Astrocyte (in vitro differentiated cells and primary cell): Measurements from ENCODE around the gene HMGN5.

Experiments
- EZH2 ChIP-seq: IDR thresholded peaks from 2 replicates; pipeline ENCODE4 v1.6.1; 2012; ENCODE audit warnings: mild to moderate bottlenecking, low read length, inconsistent platforms; ENCODE audit not compliant: insufficient read depth
- TF ChIP-seq, protein P1 (sequence below): IDR thresholded peaks from 2 replicates; pipeline ENCODE4 v1.5.1; 2011; ENCODE audit warnings: low read depth, mild to moderate bottlenecking, inconsistent platforms, low read length, moderate library complexity; ENCODE audit not compliant: insufficient read depth

DNA sequence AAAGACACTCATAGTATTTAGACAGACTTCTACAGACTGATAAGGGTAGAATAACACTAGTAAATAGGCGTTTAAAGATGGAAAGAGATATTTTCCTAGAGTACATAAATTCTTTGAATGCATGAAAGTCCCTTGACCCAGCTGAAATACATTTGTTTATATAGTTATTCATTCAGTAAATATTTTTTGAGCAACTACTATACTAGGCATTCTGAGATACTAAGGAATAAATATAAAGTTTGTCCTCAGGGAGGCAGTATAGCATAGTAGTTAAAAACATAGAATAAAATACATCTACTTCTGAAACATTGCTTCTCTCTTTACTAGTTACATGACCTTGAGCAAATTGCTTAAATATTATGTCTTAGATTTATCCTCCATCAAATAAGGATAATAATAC is 27.4 kb downstream of the HMGN5 start:
- TF ChIP-seq, protein P1, sequence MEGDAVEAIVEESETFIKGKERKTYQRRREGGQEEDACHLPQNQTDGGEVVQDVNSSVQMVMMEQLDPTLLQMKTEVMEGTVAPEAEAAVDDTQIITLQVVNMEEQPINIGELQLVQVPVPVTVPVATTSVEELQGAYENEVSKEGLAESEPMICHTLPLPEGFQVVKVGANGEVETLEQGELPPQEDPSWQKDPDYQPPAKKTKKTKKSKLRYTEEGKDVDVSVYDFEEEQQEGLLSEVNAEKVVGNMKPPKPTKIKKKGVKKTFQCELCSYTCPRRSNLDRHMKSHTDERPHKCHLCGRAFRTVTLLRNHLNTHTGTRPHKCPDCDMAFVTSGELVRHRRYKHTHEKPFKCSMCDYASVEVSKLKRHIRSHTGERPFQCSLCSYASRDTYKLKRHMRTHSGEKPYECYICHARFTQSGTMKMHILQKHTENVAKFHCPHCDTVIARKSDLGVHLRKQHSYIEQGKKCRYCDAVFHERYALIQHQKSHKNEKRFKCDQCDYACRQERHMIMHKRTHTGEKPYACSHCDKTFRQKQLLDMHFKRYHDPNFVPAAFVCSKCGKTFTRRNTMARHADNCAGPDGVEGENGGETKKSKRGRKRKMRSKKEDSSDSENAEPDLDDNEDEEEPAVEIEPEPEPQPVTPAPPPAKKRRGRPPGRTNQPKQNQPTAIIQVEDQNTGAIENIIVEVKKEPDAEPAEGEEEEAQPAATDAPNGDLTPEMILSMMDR = no peak
- no peak for TF ChIP-seq EZH2
